Testis (tissue), 2 donors: Measurements from ENCODE around the gene RAD23A.

ENCODE experiments used
- POLR2A ChIP-seq: fragments of 450-650 bp; IDR thresholded peaks from one replicate; pipeline ENCODE4 v1.6.1; 2017; ENCODE audit warnings: antibody characterized with exemption, mild to moderate bottlenecking, moderate library complexity
- TF ChIP-seq, protein P1 (sequence below), 3 experiments: fragments of 450-650 bp in 2 of 3; fragments of 200-600 bp in 1 of 3; sonication (generic) in 1 of 3; IDR thresholded peaks; one replicate each; pipeline ENCODE4 v1.5.1; 2016 to 2019; ENCODE audit warnings: antibody characterized with exemption in 3 of 3, mild to moderate bottlenecking in 2 of 3, moderate library complexity in 1 of 3

DNA sequence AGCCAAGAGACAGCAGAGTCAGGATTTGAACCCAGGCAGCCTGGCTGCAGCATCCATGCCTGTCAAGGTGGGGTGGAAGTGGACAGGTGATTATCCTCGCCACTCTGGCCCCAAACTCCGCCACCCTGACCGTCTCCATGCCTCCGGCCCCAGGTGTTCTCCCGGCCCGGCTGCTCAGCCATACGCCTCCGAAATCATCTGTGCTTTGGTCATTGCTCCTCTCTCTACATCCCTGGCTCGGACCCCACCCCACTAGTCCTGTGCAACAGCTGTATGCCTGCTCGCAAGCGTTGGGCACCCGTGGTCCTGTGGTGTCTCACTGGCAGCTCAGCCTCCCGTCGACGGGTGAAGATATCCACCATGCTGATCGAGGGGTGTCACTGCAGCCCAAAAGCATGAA, 27.6 kb downstream of the RAD23A start:
- TF ChIP-seq, protein P1, sequence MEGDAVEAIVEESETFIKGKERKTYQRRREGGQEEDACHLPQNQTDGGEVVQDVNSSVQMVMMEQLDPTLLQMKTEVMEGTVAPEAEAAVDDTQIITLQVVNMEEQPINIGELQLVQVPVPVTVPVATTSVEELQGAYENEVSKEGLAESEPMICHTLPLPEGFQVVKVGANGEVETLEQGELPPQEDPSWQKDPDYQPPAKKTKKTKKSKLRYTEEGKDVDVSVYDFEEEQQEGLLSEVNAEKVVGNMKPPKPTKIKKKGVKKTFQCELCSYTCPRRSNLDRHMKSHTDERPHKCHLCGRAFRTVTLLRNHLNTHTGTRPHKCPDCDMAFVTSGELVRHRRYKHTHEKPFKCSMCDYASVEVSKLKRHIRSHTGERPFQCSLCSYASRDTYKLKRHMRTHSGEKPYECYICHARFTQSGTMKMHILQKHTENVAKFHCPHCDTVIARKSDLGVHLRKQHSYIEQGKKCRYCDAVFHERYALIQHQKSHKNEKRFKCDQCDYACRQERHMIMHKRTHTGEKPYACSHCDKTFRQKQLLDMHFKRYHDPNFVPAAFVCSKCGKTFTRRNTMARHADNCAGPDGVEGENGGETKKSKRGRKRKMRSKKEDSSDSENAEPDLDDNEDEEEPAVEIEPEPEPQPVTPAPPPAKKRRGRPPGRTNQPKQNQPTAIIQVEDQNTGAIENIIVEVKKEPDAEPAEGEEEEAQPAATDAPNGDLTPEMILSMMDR (IDR thresholded peaks at IDR 0.05), result no peak
- no peak for TF ChIP-seq POLR2A
